HepG2 (cell line): ENCODE data around the gene POLA2.

Source experiments
- CTCF ChIP-seq: sonication (generic); formaldehyde crosslinking; IDR thresholded peaks from 2 replicates; pipeline ENCODE4 v1.5.0; 2020; ENCODE audit warnings: mild to moderate bottlenecking, missing genetic modification reagents, moderate library complexity
- EP300 ChIP-seq, 3 experiments: sonication (generic) in 1 of 3; formaldehyde crosslinking in 1 of 3; IDR thresholded peaks; 2 replicates each; pipeline versions ENCODE4 v1.5.1 to v1.6.1; 2011 to 2020; ENCODE audit warnings: low read depth in 2 of 3, low read length in 2 of 3, borderline replicate concordance in 1 of 3, improper control_type of control experiment in 1 of 3, mild to moderate bottlenecking in 1 of 3, missing genetic modification reagents in 1 of 3, moderate library complexity in 1 of 3
- EZH2 ChIP-seq: conservative IDR thresholded peaks from 2 replicates; pipeline ENCODE4 v1.6.1; 2012; ENCODE audit warnings: mild to moderate bottlenecking, low read depth, low read length, moderate library complexity
- FOSL1 ChIP-seq: sonication (generic); formaldehyde crosslinking; IDR thresholded peaks from 2 replicates; pipeline ENCODE4 v1.9.0; 2021; ENCODE audit warnings: missing genetic modification reagents, borderline replicate concordance
- JDP2 ChIP-seq: sonication (generic); formaldehyde crosslinking; IDR thresholded peaks from 2 replicates; pipeline ENCODE4 v1.8.1; 2022; ENCODE audit warnings: missing genetic modification reagents, borderline replicate concordance
- NCOA1 ChIP-seq: sonication (generic); formaldehyde crosslinking; IDR thresholded peaks from 2 replicates; pipeline ENCODE4 v1.9.0; 2021; ENCODE audit warnings: missing genetic modification reagents
- POLR2AphosphoS5 ChIP-seq: IDR thresholded peaks from 2 replicates; pipeline ENCODE4 v1.6.1; 2012; ENCODE audit warnings: low read depth, low read length
- REPIN1 ChIP-seq: sonication (generic); formaldehyde crosslinking; IDR thresholded peaks from 2 replicates; pipeline ENCODE4 v1.8.0; 2022; ENCODE audit warnings: missing genetic modification reagents, low read depth, mild to moderate bottlenecking, borderline replicate concordance
- SP1 ChIP-seq, 2 experiments: fragments of 450-650 bp in 1 of 2; sonication (generic) in 1 of 2; formaldehyde crosslinking in 1 of 2; IDR thresholded peaks; 2 replicates each; pipeline versions ENCODE4 v1.4.0 to v1.6.1; 2016 to 2020; ENCODE audit warnings: missing genetic modification reagents in 1 of 2
- TCF12 ChIP-seq, 2 experiments: fragments of 450-650 bp in 1 of 2; sonication (generic) in 1 of 2; formaldehyde crosslinking in 1 of 2; IDR thresholded peaks; 2 replicates each; pipeline versions ENCODE4 v1.6.1 to v1.8.0; 2017 to 2022; ENCODE audit warnings: antibody characterized with exemption in 1 of 2, mild to moderate bottlenecking in 1 of 2, missing genetic modification reagents in 1 of 2, moderate library complexity in 1 of 2
- USF2 ChIP-seq, 2 experiments: sonication (generic) in 1 of 2; formaldehyde crosslinking in 1 of 2; IDR thresholded peaks; 2 replicates each; pipeline versions ENCODE4 v1.5.1 to v1.6.1; 2011 to 2020; ENCODE audit warnings: borderline replicate concordance in 1 of 2, low read depth in 1 of 2, low read length in 1 of 2, mild to moderate bottlenecking in 1 of 2, missing genetic modification reagents in 1 of 2, moderate library complexity in 1 of 2
- ZNF234 ChIP-seq: sonication (generic); formaldehyde crosslinking; conservative IDR thresholded peaks from 2 replicates; pipeline ENCODE4 v1.5.1; 2020; ENCODE audit warnings: mild to moderate bottlenecking, missing genetic modification reagents
- ZNF530 ChIP-seq: sonication (generic); formaldehyde crosslinking; IDR thresholded peaks from 2 replicates; pipeline ENCODE4 v1.5.0; 2020; ENCODE audit warnings: low read depth, mild to moderate bottlenecking, missing genetic modification reagents

- no peak for TF ChIP-seq FOSL1 (CRISPR knock-in tag)
- TF ChIP-seq EZH2 = no peak
- no peak for TF ChIP-seq TCF12 (IDR thresholded peaks at IDR 0.05)
- TF ChIP-seq TCF12 (CRISPR knock-in tag; IDR thresholded peaks at IDR 0.05) = no peak
- TF ChIP-seq ZNF234 (CRISPR knock-in tag) = no peak
- no peak for TF ChIP-seq CTCF (CRISPR knock-in tag)
- TF ChIP-seq JDP2 (CRISPR knock-in tag) = no peak
- TF ChIP-seq EP300 (IDR thresholded peaks at IDR 0.05; ENCODE audit: low read depth in 2 of 2, low read length in 2 of 2) = no peak
- no peak for TF ChIP-seq EP300 (CRISPR knock-in tag; IDR thresholded peaks at IDR 0.05; ENCODE audit: borderline replicate concordance)
- no peak for TF ChIP-seq NCOA1 (CRISPR knock-in tag)
- TF ChIP-seq SP1 (IDR thresholded peaks at IDR 0.05) = no peak
- TF ChIP-seq SP1 (CRISPR knock-in tag; IDR thresholded peaks at IDR 0.05) = no peak
- no peak for TF ChIP-seq USF2 (IDR thresholded peaks at IDR 0.05; ENCODE audit: low read depth, low read length)
- TF ChIP-seq USF2 (CRISPR knock-in tag; IDR thresholded peaks at IDR 0.05; ENCODE audit: borderline replicate concordance) = no peak
- TF ChIP-seq REPIN1 (CRISPR knock-in tag) = no peak
- no peak for TF ChIP-seq ZNF530 (CRISPR knock-in tag)
- TF ChIP-seq POLR2AphosphoS5 = no peak
These were observed 36.9 kb upstream of the POLA2 start for GRCh38 chr11:65224930-65225278.
